K562 (cell line): ENCODE measurements around the gene ZNF121. TPM values are rescaled to one million over a fixed set of nuclear protein-coding genes. Genes with fewer than 3 reads are reported as not detected.

Experiments used
- CBX3 ChIP-seq, 2 experiments: IDR thresholded peaks; 1 replicate in 1 of 2; 2 replicates in 1 of 2; pipeline ENCODE4 v1.6.1; 2012; ENCODE audit warnings: inconsistent platforms in 2 of 2, low read length in 2 of 2, borderline replicate concordance in 1 of 2, control low read depth in 1 of 2
- CCAR2 ChIP-seq: fragments of 200-400 bp; formaldehyde crosslinking; IDR thresholded peaks from 2 replicates; pipeline ENCODE4 v1.6.1; 2017; ENCODE audit warnings: mild to moderate bottlenecking, low read depth, low read length
- GTF2F1 ChIP-seq: IDR thresholded peaks from 2 replicates; pipeline ENCODE4 v1.6.1; 2011; ENCODE audit warnings: low read depth, low read length, improper control_type of control experiment
- HDGF ChIP-seq: fragments of 450-650 bp; IDR thresholded peaks from 2 replicates; pipeline ENCODE4 v1.6.1; 2016
- HNRNPK ChIP-seq: fragments of 200-400 bp; formaldehyde crosslinking; IDR thresholded peaks from one replicate; pipeline ENCODE4 v1.6.1; 2018; ENCODE audit warnings: mild to moderate bottlenecking, low read depth, low read length; ENCODE audit not compliant: poor library complexity, severe bottlenecking
- MBD2 ChIP-seq: sonication (generic); IDR thresholded peaks from 2 replicates; pipeline ENCODE4 v1.6.1; 2016; ENCODE audit warnings: low read depth, borderline replicate concordance
- MED1 ChIP-seq: sonication (generic); formaldehyde crosslinking; IDR thresholded peaks from 2 replicates; pipeline ENCODE4 v1.8.1; 2023; ENCODE audit warnings: missing genetic modification reagents, borderline replicate concordance
- MIER1 ChIP-seq: fragments of 450-650 bp; IDR thresholded peaks from 2 replicates; pipeline ENCODE4 v1.6.1; 2016; ENCODE audit warnings: antibody characterized with exemption, mild to moderate bottlenecking, low read depth
- PML ChIP-seq: IDR thresholded peaks from 2 replicates; pipeline ENCODE4 v1.6.1; 2012; ENCODE audit warnings: low read length, inconsistent platforms
- TEAD1 ChIP-seq, 2 experiments: fragments of 450-650 bp in 1 of 2; sonication (generic) in 1 of 2; formaldehyde crosslinking; IDR thresholded peaks; 2 replicates each; pipeline versions ENCODE4 v1.4.0 to v1.8.0; 2020 to 2022; ENCODE audit warnings: mild to moderate bottlenecking in 2 of 2, missing genetic modification reagents in 1 of 2
- ZNF324 ChIP-seq: fragments of 250-450 bp; sonication (Bioruptor Pico); IDR thresholded peaks from 2 replicates; pipeline ENCODE4 v1.4.0; 2020; ENCODE audit warnings: mild to moderate bottlenecking
- ZNF384 ChIP-seq: IDR thresholded peaks from 2 replicates; pipeline ENCODE4 v1.6.1; 2012; ENCODE audit warnings: low read depth, low read length, improper control_type of control experiment
- polyA plus RNA-seq, 8 experiments: library from polyadenylated mRNA; depleted of rRNA in 4 of 8; stranded (reverse) in 5 of 8; unstranded in 3 of 8; fragments of >200 nt; fragmentation: Nextera tagmentation in 2 of 8; fragmentation: Illumina TruSeq in 1 of 8; extraction: Ambion mirVana in 2 of 8; extraction: Trizol in 1 of 8; gene quantifications; 2 replicates each; pipeline versions ENCODE4 v1.2.1 to v1.2.3, GENCODE V29; 2011 to 2014; ENCODE audit warnings: inconsistent platforms in 1 of 8, missing spikeins in 1 of 8
- total RNA-seq, 7 experiments: library from RNA; depleted of rRNA in 6 of 7; stranded (reverse); fragments of >200 nt in 6 of 7; fragmentation: Illumina TruSeq in 2 of 7; extraction: Trizol in 2 of 7; gene quantifications; 2 replicates each; pipeline versions ENCODE4 v1.2.1 to v1.2.3, GENCODE V29; 2011 to 2021; ENCODE audit warnings: low replicate concordance in 1 of 7
- TF ChIP-seq, protein P1 (sequence below), 2 experiments: fragments of 450-650 bp; IDR thresholded peaks; 2 replicates each; pipeline ENCODE4 v1.6.1; 2016; ENCODE audit warnings: mild to moderate bottlenecking in 2 of 2, borderline replicate concordance in 1 of 2, low read depth in 1 of 2, moderate library complexity in 1 of 2
- TF ChIP-seq, protein P2 (sequence below): sonication (generic); formaldehyde crosslinking; IDR thresholded peaks from 2 replicates; pipeline ENCODE4 v1.8.1; 2023; ENCODE audit warnings: mild to moderate bottlenecking, missing genetic modification reagents
- TF ChIP-seq, protein P3 (sequence below): IDR thresholded peaks from 3 replicates; pipeline ENCODE4 v1.6.1; 2011; ENCODE audit warnings: borderline replicate concordance, mild to moderate bottlenecking; ENCODE audit not compliant: insufficient read length, insufficient read depth

Gene ZNF121
- total and polyA plus RNA-seq, 9 of the 15 experiments (the other 6 are each of a cell fraction or from before 2014, with no cell fraction given), result 14.6 to 115 (median 33.4) TPM

DNA sequence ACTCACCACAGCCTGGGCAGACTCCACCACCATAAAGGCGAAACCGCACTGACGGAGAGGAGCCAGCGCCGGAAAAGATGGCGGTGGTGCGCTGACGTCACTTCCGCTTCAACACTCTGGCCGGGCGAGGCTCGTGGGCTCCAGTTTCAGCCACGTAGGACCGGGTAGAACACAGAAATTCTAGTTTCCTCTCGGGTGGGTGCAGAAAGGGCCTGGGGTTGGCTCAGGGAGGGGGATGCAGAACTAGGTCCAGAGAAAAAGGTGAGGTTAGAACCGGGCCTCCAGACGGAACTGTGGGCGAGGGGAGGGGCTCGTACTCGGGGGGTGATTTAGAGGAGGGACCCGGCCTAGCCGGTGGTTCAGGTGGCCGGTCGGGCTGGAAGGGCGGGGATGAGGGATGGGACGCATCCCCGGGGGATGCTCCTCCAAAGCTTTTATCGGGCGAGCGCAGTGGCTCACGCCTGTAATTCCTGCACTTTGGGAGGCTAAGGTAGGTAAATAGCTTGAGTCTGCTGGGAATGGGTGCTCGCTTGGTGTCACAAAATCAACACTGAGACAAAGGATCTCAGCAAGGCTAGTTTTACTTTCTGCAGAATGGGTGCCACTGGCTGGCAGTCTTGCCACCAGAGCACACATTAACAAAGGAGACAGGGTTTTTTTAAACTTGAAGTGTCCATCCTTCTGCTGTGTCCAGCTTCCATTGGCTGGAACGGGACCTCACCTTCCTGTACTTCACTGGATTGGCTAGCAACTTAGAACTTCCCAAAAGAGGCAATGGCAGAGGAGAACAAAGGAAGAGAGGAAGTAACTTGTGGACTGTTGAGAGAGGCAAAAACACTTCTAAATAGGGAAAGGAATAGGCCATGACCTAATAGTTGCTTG lies 37.1 kb upstream of the ZNF121 start, which contains the start of gene ZNF561 (continued):
- TF ChIP-seq, protein P1, sequence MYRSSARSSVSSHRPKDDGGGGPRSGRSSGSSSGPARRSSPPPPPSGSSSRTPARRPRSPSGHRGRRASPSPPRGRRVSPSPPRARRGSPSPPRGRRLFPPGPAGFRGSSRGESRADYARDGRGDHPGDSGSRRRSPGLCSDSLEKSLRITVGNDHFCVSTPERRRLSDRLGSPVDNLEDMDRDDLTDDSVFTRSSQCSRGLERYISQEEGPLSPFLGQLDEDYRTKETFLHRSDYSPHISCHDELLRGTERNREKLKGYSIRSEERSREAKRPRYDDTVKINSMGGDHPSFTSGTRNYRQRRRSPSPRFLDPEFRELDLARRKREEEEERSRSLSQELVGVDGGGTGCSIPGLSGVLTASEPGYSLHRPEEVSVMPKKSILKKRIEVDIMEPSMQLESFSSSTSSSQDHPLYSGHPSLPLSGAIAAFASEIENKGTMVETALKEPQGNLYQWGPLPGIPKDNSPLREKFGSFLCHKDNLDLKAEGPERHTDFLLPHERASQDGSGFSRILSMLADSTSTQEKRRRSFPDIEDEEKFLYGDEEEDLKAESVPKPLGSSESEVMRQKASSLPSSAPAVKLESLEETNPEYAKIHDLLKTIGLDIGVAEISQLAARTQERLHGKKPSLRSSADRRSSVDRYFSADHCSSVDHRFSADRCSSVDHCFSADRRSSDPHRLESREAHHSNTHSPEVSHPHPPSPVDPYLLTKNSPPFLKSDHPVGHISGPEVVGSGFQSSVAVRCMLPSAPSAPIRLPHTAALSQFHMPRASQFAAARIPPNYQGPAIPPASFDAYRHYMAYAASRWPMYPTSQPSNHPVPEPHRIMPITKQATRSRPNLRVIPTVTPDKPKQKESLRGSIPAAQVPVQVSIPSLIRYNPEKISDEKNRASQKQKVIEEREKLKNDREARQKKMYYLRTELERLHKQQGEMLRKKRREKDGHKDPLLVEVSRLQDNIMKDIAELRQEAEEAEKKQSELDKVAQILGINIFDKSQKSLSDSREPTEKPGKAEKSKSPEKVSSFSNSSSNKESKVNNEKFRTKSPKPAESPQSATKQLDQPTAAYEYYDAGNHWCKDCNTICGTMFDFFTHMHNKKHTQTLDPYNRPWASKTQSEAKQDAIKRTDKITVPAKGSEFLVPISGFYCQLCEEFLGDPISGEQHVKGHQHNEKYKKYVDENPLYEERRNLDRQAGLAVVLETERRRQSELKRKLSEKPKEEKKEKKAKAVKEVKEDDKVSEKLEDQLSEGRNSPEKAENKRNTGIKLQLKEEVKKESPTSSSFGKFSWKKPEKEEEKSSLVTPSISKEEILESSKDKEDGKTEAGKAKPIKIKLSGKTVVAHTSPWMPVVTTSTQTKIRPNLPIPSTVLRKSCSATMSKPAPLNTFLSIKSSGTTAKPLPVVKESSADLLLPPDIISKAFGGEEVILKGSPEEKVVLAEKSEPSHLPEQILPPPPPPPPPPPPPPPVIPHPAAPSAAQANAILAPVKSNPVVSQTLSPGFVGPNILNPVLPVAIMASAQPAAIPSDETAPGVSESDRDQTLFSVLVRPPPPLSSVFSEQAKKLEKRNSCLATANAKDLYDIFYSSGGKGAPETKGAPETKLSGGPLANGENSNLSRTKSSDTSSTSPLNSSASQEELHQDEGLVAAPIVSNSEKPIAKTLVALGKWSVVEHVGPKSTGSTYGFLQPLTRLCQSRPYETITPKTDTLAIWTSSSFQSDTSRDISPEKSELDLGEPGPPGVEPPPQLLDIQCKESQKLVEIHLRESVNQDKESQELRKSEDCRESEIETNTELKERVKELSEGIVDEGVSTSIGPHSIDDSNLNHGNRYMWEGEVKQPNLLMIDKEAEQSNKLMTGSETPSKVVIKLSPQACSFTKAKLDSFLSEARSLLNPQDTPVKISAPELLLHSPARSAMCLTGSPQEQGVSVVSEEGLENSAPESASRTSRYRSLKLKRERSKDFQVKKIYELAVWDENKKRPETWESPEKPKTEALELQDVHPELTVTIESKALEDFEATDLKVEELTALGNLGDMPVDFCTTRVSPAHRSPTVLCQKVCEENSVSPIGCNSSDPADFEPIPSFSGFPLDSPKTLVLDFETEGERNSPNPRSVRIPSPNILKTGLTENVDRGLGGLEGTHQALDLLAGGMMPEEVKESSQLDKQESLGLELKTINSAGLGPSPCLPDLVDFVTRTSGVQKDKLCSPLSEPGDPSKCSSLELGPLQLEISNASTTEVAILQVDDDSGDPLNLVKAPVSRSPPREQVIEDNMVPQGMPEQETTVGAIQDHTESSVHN (IDR thresholded peaks at IDR 0.05; ENCODE audit: borderline replicate concordance in 1 of 2, low read depth in 1 of 2), result peak in 1 of 2 experiments; percentile 87; a peak in 1 of 4 replicates
- peak; percentile 41; the same call in 1 of the 2 replicates for TF ChIP-seq MIER1
- peak; percentile 49; the same call in 1 of the 2 replicates for TF ChIP-seq MBD2
- no peak for TF ChIP-seq HNRNPK
- no peak for TF ChIP-seq CCAR2
- TF ChIP-seq CBX3 (IDR thresholded peaks at IDR 0.05; ENCODE audit: borderline replicate concordance in 1 of 2, low read length in 2 of 2), result peak in 1 of 2 experiments; percentile 82; a peak in 1 of 3 replicates
- peak; percentile 39; the same call in 1 of the 2 replicates for TF ChIP-seq GTF2F1
- TF ChIP-seq ZNF324, result no peak
- TF ChIP-seq PML, result no peak
- TF ChIP-seq MED1 (CRISPR knock-in tag), result no peak
- peak; percentile 11; the same call in 1 of the 2 replicates for TF ChIP-seq ZNF384
- TF ChIP-seq TEAD1 (CRISPR knock-in tag; IDR thresholded peaks at IDR 0.05), result no peak
- TF ChIP-seq, protein P2, sequence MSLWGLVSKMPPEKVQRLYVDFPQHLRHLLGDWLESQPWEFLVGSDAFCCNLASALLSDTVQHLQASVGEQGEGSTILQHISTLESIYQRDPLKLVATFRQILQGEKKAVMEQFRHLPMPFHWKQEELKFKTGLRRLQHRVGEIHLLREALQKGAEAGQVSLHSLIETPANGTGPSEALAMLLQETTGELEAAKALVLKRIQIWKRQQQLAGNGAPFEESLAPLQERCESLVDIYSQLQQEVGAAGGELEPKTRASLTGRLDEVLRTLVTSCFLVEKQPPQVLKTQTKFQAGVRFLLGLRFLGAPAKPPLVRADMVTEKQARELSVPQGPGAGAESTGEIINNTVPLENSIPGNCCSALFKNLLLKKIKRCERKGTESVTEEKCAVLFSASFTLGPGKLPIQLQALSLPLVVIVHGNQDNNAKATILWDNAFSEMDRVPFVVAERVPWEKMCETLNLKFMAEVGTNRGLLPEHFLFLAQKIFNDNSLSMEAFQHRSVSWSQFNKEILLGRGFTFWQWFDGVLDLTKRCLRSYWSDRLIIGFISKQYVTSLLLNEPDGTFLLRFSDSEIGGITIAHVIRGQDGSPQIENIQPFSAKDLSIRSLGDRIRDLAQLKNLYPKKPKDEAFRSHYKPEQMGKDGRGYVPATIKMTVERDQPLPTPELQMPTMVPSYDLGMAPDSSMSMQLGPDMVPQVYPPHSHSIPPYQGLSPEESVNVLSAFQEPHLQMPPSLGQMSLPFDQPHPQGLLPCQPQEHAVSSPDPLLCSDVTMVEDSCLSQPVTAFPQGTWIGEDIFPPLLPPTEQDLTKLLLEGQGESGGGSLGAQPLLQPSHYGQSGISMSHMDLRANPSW (CRISPR knock-in tag), result no peak
- TF ChIP-seq, protein P3, sequence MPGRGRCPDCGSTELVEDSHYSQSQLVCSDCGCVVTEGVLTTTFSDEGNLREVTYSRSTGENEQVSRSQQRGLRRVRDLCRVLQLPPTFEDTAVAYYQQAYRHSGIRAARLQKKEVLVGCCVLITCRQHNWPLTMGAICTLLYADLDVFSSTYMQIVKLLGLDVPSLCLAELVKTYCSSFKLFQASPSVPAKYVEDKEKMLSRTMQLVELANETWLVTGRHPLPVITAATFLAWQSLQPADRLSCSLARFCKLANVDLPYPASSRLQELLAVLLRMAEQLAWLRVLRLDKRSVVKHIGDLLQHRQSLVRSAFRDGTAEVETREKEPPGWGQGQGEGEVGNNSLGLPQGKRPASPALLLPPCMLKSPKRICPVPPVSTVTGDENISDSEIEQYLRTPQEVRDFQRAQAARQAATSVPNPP, result no peak
- TF ChIP-seq HDGF, result no peak
